NCI-H1048 (cell line): Measurements from ENCODE around the gene ADARB1.
A peak's percentile ranks its signal among the peaks of the same experiment; 100 is the strongest.

Source experiments
- DNase-seq: peaks from one replicate; lab custom pipeline; 2025; lab: John Stamatoyannopoulos, UW

The ADARB1 gene

DNA sequence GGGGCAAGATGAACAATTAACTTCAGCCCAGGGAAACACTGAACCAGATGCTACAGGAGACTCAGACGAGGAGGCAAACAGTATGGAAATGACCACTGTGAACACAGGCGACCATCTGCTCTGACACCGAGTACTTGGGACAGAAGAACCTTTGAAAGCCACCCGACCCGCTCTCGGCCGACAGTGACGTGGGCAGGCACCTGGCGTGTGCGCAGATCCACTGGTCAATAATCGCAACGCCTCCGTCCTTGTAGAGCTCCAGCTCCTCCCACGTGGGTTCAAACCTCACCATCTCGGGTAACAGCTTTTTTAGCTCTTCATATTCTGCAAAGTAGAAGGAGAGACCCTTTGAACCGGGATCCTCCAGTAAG lies 193.0 kb downstream of the ADARB1 start:
- DNase-seq: no peak

DNA sequence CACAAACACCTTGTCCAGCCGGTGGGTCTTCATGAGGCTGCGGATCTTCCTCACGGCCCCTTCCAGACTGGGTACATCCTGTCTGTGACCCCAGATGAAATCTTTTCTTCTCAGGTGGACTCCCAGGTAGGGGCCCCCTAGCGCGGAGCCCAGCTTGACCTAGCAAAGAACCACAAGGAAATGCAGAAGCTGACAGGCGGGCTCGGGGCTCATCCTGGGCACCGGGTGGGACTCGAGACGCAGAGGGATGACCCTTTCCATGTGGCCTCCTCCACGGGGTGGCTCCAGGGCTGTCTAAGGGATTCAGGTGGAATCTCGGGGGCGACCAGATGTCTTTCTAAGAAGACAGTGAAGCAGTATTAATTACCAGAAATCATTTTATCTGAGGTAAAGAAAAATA lies 195.5 kb downstream of the ADARB1 start:
- DNase-seq: no peak

DNA sequence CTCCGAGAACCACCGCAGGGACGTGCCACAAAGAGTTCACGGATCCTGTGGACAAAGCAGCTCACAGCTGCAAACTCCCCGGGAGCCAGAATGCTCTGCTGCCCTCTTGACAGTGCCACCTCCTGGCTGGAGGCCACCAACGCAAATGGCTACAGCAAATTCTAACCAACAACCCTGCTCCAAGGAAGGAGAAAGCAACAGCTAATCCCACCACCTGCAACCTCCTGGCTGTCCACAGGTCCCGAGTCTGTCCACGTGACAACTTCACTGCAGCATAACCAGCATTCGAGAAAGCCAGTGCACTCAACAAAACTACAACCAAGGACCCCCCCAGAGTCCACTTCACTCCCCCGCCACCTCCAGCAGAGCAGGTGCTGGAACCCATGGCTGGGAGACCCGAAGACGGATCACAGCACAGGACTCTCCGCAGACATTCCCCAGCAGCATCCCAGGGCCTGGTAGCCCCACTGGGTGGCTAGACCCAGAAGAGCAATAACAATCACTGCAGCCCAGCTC lies 196.0 kb downstream of the ADARB1 start:
- peak; percentile 57 for DNase-seq
